HG02852 (cell line): ENCODE measurements around the gene KRT15.

Experiments used
- ATAC-seq: cut with Tn5 transposase; IDR thresholded peaks from one replicate; pipeline ENCODE4 v1.9.1; 2021; ENCODE audit warnings: mild to moderate bottlenecking, moderate library complexity; ENCODE audit not compliant: unreplicated experiment

Gene KRT15

GRCh38 chr17:41505809-41506767, 12.6 kb downstream of the KRT15 start:
- no peak for ATAC-seq

- ATAC-seq: no peak
Measured at GRCh38 chr17:41505007-41505808, 13.5 kb downstream of the KRT15 start, which contains the start of gene KRT13. TSS of gene KRT13 (minus strand) at chr17:41505612. CDS start at chr17:41505550, 62 bp downstream.

GRCh38 chr17:41504246-41504977, 14.3 kb downstream of the KRT15 start:
- ATAC-seq: no peak

- ATAC-seq: no peak
Measured at GRCh38 chr17:41503202-41503601, 15.5 kb downstream of the KRT15 start.

- ATAC-seq: no peak
Measured at GRCh38 chr17:41500131-41500911, 18.4 kb downstream of the KRT15 start.

GRCh38 chr17:41499714-41500113, 19.0 kb downstream of the KRT15 start:
- ATAC-seq: no peak

- no peak for ATAC-seq
Measured at GRCh38 chr17:41498276-41498675, 20.4 kb downstream of the KRT15 start.

GRCh38 chr17:41496803-41497484, 21.7 kb downstream of the KRT15 start:
- no peak for ATAC-seq

- ATAC-seq: no peak
Measured at GRCh38 chr17:41494524-41494923, 24.2 kb downstream of the KRT15 start.

GRCh38 chr17:41492771-41493170, 25.9 kb downstream of the KRT15 start:
- ATAC-seq: no peak

GRCh38 chr17:41492351-41492750, 26.3 kb downstream of the KRT15 start:
- ATAC-seq: no peak

GRCh38 chr17:41491476-41491875, 27.2 kb downstream of the KRT15 start:
- ATAC-seq: no peak

GRCh38 chr17:41490000-41490990, 28.4 kb downstream of the KRT15 start:
- ATAC-seq: no peak

GRCh38 chr17:41489531-41489930, 29.2 kb downstream of the KRT15 start, which contains the start of gene KRT36:
TSS of gene KRT36 (minus strand) at chr17:41489910. CDS start at chr17:41489864, 46 bp downstream.
- ATAC-seq: no peak

GRCh38 chr17:41486809-41487530, 31.7 kb downstream of the KRT15 start:
- ATAC-seq: no peak

- no peak for ATAC-seq
Measured at GRCh38 chr17:41486316-41486715, 32.4 kb downstream of the KRT15 start.
